Lower lobe of right lung (tissue), 2 donors: Measurements from ENCODE around the gene P3H3. TPM values are rescaled to one million over a fixed set of nuclear protein-coding genes. Genes with fewer than 3 reads are reported as not detected.
A peak's percentile ranks its signal among the peaks of the same experiment; 100 is the strongest.

Experiments used
- ATAC-seq, 2 donors: fragments of 200-7000 bp; cut with Tn5 transposase; one replicate each; pipeline ENCODE4 v1.9.1; 2020 to 2022; ENCODE audit warnings: mild to moderate bottlenecking in 2 of 2, moderate library complexity in 2 of 2
- DNase-seq: peaks from one replicate; pipeline ENCODE4 v3.0.0-alpha.2; 2020
- H3K27ac ChIP-seq: fragments of 200-600 bp; one replicate; pipeline ENCODE4 v1.8.0; 2022
- H3K27me3 ChIP-seq: fragments of 200-600 bp; one replicate; pipeline ENCODE4 v1.8.0; 2022; ENCODE audit warnings: low read depth
- H3K36me3 ChIP-seq: fragments of 200-600 bp; one replicate; pipeline ENCODE4 v1.8.0; 2022; ENCODE audit warnings: mild to moderate bottlenecking
- H3K4me1 ChIP-seq: fragments of 200-600 bp; one replicate; pipeline ENCODE4 v1.8.0; 2022
- H3K4me3 ChIP-seq: fragments of 200-600 bp; one replicate; pipeline ENCODE4 v1.8.0; 2022; ENCODE audit warnings: mild to moderate bottlenecking
- H3K9me3 ChIP-seq: fragments of 200-600 bp; one replicate; pipeline ENCODE4 v1.8.0; 2022
- intact Hi-C: fragments of 100-400 bp; cut with DNase I; formaldehyde crosslinking; loops from one replicate; pipeline ENCODE4 v1.11.0; 2022
- total RNA-seq: library from RNA; stranded (reverse); fragmentation: NEBNext Ultra II Directional; extraction: Animal tissue kit (Norgen Biotek cat#: 25700); gene quantifications from one replicate; pipeline ENCODE4 v1.2.1, GENCODE V29; 2021
- TF ChIP-seq, protein P1 (sequence below): fragments of 200-600 bp; IDR thresholded peaks from one replicate; pipeline ENCODE4 v1.8.0; 2022; ENCODE audit warnings: antibody characterized with exemption, mild to moderate bottlenecking
- donor health status: DM: no; HTN: yes; CAD: no; lungs with severe emphysema.

The P3H3 gene
- total RNA-seq, 1 donor from 2014 or later: 7.0 TPM

DNA sequence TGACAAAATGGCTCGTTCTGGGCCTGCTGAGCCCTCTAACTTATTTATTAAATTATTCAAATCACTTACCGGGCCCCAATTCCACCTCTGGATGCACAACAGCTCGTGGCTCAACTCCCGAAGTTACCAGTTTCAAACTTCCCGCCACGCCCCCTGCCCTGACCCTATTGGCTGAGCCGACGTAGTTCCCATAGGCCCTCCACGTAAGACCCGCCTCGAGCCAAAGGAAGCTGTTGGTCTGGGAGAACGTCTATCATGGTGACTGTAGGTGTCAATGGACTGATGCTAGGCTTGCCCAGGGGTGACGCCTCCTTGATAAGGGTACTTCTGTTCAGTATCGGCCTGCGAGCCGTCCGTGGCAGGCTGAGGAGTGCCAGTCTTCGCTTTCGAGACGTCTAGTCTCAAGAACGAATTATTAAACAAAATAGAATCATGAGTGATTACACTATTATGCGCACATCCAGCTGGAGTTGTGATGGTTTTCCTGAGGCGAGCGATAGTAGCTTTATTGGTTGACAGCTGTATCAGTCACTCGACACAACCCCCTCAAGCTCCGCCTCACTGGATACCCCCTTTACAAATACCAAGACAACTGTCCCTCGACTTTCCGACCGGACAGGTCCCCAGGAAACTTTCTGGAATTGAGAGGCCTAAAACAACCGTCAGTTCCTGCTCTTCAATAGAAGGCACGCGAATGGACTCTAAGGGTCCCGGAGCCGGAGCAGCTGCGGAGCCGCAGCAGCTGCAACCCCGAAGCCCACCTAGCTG is 23.1 kb downstream of the P3H3 start, which contains the start of gene CDCA3:
CDCA3 (minus strand) TSS at position 134 of the 768 bp plus-strand sequence. CDS start 334 bp downstream, outside the sequence.
- H3K27ac ChIP-seq: peak within 1 kb of the TSS; percentile 96
- no peaks in the 10 kb centered on the region for H3K27me3 ChIP-seq
- peaks cover 12% of the 10 kb centered on the region for H3K4me1 ChIP-seq
- TF ChIP-seq, protein P1, sequence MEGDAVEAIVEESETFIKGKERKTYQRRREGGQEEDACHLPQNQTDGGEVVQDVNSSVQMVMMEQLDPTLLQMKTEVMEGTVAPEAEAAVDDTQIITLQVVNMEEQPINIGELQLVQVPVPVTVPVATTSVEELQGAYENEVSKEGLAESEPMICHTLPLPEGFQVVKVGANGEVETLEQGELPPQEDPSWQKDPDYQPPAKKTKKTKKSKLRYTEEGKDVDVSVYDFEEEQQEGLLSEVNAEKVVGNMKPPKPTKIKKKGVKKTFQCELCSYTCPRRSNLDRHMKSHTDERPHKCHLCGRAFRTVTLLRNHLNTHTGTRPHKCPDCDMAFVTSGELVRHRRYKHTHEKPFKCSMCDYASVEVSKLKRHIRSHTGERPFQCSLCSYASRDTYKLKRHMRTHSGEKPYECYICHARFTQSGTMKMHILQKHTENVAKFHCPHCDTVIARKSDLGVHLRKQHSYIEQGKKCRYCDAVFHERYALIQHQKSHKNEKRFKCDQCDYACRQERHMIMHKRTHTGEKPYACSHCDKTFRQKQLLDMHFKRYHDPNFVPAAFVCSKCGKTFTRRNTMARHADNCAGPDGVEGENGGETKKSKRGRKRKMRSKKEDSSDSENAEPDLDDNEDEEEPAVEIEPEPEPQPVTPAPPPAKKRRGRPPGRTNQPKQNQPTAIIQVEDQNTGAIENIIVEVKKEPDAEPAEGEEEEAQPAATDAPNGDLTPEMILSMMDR: no peak
- DNase-seq: peak; percentile 96
- H3K4me3 ChIP-seq: peak within 1 kb of the TSS; percentile 86
- H3K9me3 ChIP-seq: no peaks in the 10 kb centered on the region
- peak; percentile 89 for ATAC-seq
- intact Hi-C loops: no loop called here
- H3K36me3 ChIP-seq: peaks cover 13% of the 10 kb centered on the region

DNA sequence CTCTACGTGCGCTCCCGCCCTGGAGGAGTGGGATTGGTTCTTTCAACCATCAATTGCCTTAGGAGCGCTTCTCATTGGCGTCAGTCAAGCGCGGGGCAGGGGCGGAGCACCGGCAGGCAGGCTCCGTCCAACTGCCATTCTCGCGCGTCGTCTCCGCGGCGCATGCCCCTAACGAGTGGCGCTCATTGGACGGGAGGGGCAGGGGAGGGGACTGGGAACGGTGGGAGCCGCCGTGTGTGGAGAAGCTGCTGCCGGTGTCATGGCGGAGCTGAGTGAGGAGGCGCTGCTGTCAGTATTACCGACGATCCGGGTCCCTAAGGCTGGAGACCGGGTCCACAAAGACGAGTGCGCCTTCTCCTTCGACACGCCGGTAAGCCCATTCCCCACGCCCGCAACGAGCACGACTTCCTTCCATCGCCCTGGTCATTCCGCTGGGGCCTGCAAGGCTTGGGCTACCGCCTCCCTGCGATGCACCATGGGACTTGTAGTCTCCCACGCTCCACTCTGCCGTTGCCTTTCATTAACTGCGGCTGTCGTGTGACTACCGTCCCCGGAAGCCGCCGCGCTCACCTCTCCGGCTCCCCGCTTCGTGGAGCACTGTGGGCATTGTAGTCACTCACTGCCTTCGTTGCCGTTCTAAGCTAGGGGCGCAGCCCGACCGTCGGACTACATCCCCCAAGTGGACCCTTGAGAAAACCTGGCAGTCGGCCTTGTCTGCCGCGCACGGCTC is 23.9 kb downstream of the P3H3 start, which contains the start of gene USP5:
USP5 (plus strand) TSS at position 230 of the 730 bp plus-strand sequence; CDS start at position 260, 30 bp downstream.
- Histone ChIP-seq H3K4me3 (peak within 1 kb of the TSS; percentile 86), H3K27ac (peak within 1 kb of the TSS; percentile 96), H3K36me3 (peaks cover 21% of the 10 kb centered on the region), H3K4me1 (peaks cover 12% of the 10 kb centered on the region), H3K27me3 (no peaks in the 10 kb centered on the region), H3K9me3 (no peaks in the 10 kb centered on the region)
- intact Hi-C loops: no loop called here
- peak; percentile 100 for DNase-seq
- peak; percentile 95 to 96 for ATAC-seq
- TF ChIP-seq, protein P1: no peak

DNA sequence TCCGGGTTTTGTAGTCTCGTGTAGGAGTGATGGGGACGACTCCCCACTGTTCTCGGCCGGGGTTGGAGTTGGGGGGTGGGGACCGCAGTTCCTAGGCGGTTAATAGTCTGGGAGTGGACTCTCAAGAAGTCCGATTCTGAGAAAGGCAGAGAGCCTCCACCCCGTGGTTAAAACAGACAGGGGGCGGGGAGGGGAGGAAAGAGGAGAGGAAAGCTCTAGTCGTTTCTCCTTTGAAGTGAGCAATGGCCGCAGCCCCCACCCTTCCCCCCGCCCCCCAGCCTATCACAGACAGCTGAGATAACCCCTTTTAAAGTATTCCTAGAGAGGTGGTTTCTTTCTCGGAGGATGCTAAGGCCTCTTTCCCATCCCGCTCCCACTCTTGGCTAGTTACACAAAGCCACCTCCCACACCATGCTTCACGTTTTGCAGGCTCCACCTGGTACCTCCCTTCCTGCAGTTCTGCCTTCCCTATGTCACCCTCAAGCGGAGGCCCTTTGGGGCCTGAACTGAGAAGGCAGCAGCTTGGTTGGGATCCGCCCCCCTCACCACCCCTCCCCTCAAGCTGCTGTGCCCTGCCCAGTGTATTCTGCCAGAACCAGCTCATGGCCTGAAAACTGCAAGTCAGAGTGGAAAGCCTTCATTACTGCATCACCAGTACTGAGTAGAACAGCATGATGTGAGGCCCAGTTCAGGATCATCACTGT is 24.6 kb downstream of the P3H3 start:
- Histone ChIP-seq H3K36me3 (peaks cover 28% of the 10 kb centered on the region), H3K4me1 (peaks cover 12% of the 10 kb centered on the region), H3K27me3 (no peaks in the 10 kb centered on the region), H3K9me3 (no peaks in the 10 kb centered on the region), H3K27ac (peak overlapping the region; percentile 29), H3K4me3 (peak overlapping the region; percentile 86)
- DNase-seq: no peak
- ATAC-seq: no peak
- intact Hi-C loops: no loop called here
- TF ChIP-seq, protein P1: no peak

DNA sequence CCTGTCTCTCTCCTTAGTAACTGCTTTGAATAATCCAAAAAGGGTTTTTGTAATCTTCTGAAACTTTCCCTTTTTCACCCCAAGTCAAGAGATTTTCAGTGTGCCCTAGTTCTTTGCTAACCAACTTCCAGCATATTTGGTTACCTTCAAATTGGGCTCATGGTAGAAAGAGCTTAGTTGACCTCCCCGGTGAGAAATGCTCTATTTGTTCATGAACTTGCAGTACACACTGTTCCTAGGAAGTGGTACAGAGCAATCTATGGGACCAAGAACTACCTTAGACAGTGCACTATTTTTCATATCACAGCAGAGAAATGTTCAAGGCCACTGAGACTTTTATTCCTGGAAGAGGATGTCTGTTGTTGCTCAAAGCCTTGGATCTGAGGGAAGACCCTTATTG is 25.4 kb downstream of the P3H3 start:
- TF ChIP-seq, protein P1: no peak
- Histone ChIP-seq H3K9me3 (no peaks in the 10 kb centered on the region), H3K4me1 (peaks cover 12% of the 10 kb centered on the region), H3K36me3 (peaks cover 36% of the 10 kb centered on the region), H3K4me3 (no peak overlapping the region), H3K27ac (no peak overlapping the region), H3K27me3 (no peaks in the 10 kb centered on the region)
- intact Hi-C loops: no loop called here
- ATAC-seq (no peak), DNase-seq (no peak)

DNA sequence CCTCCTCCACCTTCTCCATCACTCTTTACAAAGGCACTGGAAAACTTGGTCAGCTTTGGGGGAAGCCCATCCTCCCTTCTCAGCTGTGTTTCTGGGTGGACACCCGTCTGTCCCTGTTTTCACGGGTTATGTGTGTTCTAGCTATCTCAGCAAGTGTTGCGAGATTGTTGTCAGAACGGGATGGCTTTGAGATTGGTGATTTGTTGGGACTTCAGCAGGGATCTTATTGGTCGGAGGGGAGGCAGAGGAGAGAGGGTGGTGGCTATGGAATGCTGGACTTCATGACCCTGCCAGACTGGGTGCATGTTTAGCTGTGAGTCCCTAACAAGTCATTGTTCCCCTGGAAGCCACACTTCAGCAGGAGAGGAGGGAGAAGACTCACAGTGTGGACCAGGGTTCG is 25.8 kb downstream of the P3H3 start:
- Histone ChIP-seq H3K27me3 (no peaks in the 10 kb centered on the region), H3K36me3 (peaks cover 40% of the 10 kb centered on the region), H3K4me3 (no peak overlapping the region), H3K4me1 (peaks cover 12% of the 10 kb centered on the region), H3K27ac (no peak overlapping the region), H3K9me3 (no peaks in the 10 kb centered on the region)
- DNase-seq (no peak), ATAC-seq (no peak)
- TF ChIP-seq, protein P1: no peak
- intact Hi-C loops: no loop called here
